ENCODE results near the gene TMEM259. TPM values are rescaled to one million over a fixed set of nuclear protein-coding genes. Genes with fewer than 3 reads are reported as not detected.
A peak's percentile ranks its signal among the peaks of the same experiment; 100 is the strongest.

The TMEM259 gene
- total and polyA plus RNA-seq, 2 of the 13 experiments (the other 11 are each of a cell fraction or from before 2014, with no cell fraction given): 64.7 to 164 TPM

DNA sequence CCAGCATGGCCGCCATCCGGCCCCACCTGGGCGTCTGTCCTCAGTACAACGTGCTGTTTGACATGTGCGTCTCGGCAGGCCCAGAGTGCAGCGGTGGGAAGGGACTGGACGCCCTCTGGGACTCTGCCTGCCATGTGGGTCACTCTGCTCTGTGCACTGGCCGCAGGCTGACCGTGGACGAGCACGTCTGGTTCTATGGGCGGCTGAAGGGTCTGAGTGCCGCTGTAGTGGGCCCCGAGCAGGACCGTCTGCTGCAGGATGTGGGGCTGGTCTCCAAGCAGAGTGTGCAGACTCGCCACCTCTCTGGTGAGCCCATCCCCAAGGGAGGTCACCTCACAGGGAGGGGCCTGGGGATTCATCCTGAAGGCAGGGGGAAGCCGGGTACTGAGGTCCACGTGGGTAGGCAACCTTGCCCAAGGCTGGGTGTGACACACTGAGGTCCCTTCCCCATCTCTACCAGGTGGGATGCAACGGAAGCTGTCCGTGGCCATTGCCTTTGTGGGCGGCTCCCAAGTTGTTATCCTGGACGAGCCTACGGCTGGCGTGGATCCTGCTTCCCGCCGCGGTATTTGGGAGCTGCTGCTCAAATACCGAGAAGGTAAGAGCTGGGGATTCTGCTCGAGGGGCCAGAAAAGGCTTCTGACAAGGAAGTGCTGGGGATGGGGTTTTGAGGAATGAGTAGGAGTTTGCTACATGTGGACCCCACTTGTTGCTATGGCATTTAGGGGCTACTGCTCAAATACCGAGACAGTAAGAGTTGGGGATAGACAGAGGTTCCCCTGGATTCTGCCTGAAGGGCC is 30.3 kb upstream of the TMEM259 start (continued):
- TF ChIP-seq KAT7 (CRISPR knock-in tag; IDR thresholded peaks at IDR 0.05; ENCODE audit: borderline replicate concordance) (no peak; the same call in 1 of the 2 replicates), ISL2 (CRISPR knock-in tag; IDR thresholded peaks at IDR 0.05) (no peak), ZNF383 (CRISPR knock-in tag; IDR thresholded peaks at IDR 0.05; ENCODE audit: borderline replicate concordance) (no peak), ZNF382 (CRISPR knock-in tag; IDR thresholded peaks at IDR 0.05; ENCODE audit: borderline replicate concordance) (no peak), ZNF232 (CRISPR knock-in tag; IDR thresholded peaks at IDR 0.05; ENCODE audit: borderline replicate concordance) (no peak; the same call in 1 of the 2 replicates), RBM22 (optimal IDR thresholded peaks at IDR 0.05; ENCODE audit: low read length) (no peak), ZNF329 (CRISPR knock-in tag; IDR thresholded peaks at IDR 0.05; ENCODE audit: low read depth) (peak; percentile 89; the same call in 1 of the 2 replicates), HOXD1 (CRISPR knock-in tag; IDR thresholded peaks at IDR 0.05) (no peak), ZMYM3 (CRISPR knock-in tag; IDR thresholded peaks at IDR 0.05) (peak; percentile 91), SRSF1 (optimal IDR thresholded peaks at IDR 0.05; ENCODE audit: low read depth, low read length) (no peak), ZNF792 (CRISPR knock-in tag; IDR thresholded peaks at IDR 0.05) (peak; percentile 28; the same call in 1 of the 2 replicates), ZNF317 (CRISPR knock-in tag; IDR thresholded peaks at IDR 0.05) (peak; percentile 66; the same call in 1 of the 2 replicates)
- TF ChIP-seq, protein P1, sequence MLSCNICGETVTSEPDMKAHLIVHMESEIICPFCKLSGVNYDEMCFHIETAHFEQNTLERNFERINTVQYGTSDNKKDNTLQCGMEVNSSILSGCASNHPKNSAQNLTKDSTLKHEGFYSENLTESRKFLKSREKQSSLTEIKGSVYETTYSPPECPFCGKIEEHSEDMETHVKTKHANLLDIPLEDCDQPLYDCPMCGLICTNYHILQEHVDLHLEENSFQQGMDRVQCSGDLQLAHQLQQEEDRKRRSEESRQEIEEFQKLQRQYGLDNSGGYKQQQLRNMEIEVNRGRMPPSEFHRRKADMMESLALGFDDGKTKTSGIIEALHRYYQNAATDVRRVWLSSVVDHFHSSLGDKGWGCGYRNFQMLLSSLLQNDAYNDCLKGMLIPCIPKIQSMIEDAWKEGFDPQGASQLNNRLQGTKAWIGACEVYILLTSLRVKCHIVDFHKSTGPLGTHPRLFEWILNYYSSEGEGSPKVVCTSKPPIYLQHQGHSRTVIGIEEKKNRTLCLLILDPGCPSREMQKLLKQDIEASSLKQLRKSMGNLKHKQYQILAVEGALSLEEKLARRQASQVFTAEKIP (CRISPR knock-in tag; IDR thresholded peaks at IDR 0.05; ENCODE audit: borderline replicate concordance): no peak
- TF ChIP-seq, protein P2, sequence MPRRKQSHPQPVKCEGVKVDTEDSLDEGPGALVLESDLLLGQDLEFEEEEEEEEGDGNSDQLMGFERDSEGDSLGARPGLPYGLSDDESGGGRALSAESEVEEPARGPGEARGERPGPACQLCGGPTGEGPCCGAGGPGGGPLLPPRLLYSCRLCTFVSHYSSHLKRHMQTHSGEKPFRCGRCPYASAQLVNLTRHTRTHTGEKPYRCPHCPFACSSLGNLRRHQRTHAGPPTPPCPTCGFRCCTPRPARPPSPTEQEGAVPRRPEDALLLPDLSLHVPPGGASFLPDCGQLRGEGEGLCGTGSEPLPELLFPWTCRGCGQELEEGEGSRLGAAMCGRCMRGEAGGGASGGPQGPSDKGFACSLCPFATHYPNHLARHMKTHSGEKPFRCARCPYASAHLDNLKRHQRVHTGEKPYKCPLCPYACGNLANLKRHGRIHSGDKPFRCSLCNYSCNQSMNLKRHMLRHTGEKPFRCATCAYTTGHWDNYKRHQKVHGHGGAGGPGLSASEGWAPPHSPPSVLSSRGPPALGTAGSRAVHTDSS (CRISPR knock-in tag; conservative IDR thresholded peaks at IDR 0.05): no peak
- TF ChIP-seq, protein P3, sequence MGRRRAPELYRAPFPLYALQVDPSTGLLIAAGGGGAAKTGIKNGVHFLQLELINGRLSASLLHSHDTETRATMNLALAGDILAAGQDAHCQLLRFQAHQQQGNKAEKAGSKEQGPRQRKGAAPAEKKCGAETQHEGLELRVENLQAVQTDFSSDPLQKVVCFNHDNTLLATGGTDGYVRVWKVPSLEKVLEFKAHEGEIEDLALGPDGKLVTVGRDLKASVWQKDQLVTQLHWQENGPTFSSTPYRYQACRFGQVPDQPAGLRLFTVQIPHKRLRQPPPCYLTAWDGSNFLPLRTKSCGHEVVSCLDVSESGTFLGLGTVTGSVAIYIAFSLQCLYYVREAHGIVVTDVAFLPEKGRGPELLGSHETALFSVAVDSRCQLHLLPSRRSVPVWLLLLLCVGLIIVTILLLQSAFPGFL (CRISPR knock-in tag; IDR thresholded peaks at IDR 0.05): no peak
- TF ChIP-seq, protein P4, sequence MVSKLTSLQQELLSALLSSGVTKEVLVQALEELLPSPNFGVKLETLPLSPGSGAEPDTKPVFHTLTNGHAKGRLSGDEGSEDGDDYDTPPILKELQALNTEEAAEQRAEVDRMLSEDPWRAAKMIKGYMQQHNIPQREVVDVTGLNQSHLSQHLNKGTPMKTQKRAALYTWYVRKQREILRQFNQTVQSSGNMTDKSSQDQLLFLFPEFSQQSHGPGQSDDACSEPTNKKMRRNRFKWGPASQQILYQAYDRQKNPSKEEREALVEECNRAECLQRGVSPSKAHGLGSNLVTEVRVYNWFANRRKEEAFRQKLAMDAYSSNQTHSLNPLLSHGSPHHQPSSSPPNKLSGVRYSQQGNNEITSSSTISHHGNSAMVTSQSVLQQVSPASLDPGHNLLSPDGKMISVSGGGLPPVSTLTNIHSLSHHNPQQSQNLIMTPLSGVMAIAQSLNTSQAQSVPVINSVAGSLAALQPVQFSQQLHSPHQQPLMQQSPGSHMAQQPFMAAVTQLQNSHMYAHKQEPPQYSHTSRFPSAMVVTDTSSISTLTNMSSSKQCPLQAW (CRISPR knock-in tag; IDR thresholded peaks at IDR 0.05): no peak
- TF ChIP-seq, protein P5, sequence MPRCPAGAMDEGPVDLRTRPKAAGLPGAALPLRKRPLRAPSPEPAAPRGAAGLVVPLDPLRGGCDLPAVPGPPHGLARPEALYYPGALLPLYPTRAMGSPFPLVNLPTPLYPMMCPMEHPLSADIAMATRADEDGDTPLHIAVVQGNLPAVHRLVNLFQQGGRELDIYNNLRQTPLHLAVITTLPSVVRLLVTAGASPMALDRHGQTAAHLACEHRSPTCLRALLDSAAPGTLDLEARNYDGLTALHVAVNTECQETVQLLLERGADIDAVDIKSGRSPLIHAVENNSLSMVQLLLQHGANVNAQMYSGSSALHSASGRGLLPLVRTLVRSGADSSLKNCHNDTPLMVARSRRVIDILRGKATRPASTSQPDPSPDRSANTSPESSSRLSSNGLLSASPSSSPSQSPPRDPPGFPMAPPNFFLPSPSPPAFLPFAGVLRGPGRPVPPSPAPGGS (CRISPR knock-in tag; IDR thresholded peaks at IDR 0.05): peak; percentile 25; the same call in 1 of the 2 replicates
- TF ChIP-seq, protein P6, sequence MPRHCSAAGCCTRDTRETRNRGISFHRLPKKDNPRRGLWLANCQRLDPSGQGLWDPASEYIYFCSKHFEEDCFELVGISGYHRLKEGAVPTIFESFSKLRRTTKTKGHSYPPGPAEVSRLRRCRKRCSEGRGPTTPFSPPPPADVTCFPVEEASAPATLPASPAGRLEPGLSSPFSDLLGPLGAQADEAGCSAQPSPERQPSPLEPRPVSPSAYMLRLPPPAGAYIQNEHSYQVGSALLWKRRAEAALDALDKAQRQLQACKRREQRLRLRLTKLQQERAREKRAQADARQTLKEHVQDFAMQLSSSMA (CRISPR knock-in tag; IDR thresholded peaks at IDR 0.05): peak; percentile 90; the same call in 1 of the 2 replicates
- TF ChIP-seq, protein P7, sequence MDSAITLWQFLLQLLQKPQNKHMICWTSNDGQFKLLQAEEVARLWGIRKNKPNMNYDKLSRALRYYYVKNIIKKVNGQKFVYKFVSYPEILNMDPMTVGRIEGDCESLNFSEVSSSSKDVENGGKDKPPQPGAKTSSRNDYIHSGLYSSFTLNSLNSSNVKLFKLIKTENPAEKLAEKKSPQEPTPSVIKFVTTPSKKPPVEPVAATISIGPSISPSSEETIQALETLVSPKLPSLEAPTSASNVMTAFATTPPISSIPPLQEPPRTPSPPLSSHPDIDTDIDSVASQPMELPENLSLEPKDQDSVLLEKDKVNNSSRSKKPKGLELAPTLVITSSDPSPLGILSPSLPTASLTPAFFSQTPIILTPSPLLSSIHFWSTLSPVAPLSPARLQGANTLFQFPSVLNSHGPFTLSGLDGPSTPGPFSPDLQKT (CRISPR knock-in tag; IDR thresholded peaks at IDR 0.05; ENCODE audit: borderline replicate concordance): no peak

Data from HepG2 (cell line).